Measurements from ENCODE around the gene WFDC6. TPM values are rescaled to one million over a fixed set of nuclear protein-coding genes. Genes with fewer than 3 reads are reported as not detected.

The WFDC6 gene
- total and polyA plus RNA-seq, 2 donors (not counting 1 experiment from before 2014, with no cell fraction given), result not detected

DNA sequence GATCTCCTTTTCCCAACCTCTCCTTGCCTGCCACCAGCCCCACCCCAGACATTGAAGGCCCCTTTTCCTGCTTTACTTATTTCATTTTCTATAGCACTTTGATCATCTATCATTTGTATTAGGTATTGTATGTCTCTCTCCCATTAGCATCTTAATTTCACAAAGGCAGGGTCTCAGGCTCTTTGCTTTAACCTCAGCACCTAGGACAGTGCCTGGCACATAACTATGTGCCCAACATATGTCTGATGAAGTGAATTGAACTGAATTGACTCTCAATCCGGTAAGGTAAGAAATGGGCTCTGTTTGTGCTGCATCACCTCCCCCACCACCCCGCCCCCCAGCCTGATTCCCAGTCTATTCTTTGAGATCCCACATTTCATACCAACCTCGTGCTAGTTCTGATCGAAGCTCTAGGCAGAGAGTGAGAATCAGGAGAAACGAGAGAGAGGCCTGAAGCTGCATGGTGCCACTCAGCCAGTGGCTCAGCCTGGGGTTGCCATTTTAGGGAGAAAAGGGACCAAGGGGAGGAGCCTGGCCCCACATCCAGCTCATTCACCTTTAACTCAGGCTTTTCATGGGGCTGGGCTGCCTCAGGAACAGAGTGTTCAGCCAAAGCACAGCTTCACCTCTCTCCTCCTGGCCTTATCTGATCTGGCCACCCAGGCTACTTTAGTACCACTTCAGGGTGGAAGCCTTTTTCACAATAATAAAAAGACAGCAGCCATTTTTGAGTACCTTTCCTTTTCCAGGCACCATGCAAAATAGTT is 24.0 kb downstream of the WFDC6 start, which contains the start of gene SPINT3:
Gene SPINT3, minus strand, starts transcription at position 476 of the 767 bp plus-strand sequence. Its CDS starts 14 bp downstream, at position 462.
- H3K9ac ChIP-seq (ENCODE audit: insufficient read depth, low read length), result no peak within 1 kb of the TSS
- H3K36me3 ChIP-seq (ENCODE audit: control insufficient read depth, insufficient read depth, low read length), result no peaks in the 10 kb centered on the region
- no peaks in the 10 kb centered on the region for H3K4me1 ChIP-seq (ENCODE audit: control insufficient read depth, extremely low read depth, insufficient read depth, low read length)
- no peak within 1 kb of the TSS for H2AFZ ChIP-seq (ENCODE audit: low read length)
- no peaks in the 10 kb centered on the region for H3K79me2 ChIP-seq (ENCODE audit: control insufficient read depth, insufficient read depth, low read length)
- TF ChIP-seq, protein P1, sequence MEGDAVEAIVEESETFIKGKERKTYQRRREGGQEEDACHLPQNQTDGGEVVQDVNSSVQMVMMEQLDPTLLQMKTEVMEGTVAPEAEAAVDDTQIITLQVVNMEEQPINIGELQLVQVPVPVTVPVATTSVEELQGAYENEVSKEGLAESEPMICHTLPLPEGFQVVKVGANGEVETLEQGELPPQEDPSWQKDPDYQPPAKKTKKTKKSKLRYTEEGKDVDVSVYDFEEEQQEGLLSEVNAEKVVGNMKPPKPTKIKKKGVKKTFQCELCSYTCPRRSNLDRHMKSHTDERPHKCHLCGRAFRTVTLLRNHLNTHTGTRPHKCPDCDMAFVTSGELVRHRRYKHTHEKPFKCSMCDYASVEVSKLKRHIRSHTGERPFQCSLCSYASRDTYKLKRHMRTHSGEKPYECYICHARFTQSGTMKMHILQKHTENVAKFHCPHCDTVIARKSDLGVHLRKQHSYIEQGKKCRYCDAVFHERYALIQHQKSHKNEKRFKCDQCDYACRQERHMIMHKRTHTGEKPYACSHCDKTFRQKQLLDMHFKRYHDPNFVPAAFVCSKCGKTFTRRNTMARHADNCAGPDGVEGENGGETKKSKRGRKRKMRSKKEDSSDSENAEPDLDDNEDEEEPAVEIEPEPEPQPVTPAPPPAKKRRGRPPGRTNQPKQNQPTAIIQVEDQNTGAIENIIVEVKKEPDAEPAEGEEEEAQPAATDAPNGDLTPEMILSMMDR (conservative IDR thresholded peaks at IDR 0.05 in 1 of 2, IDR thresholded peaks at IDR 0.05 in 1 of 2; ENCODE audit: low read depth in 1 of 2, low read length in 2 of 2), result no peak
- TF ChIP-seq EZH2 (IDR thresholded peaks at IDR 0.05; ENCODE audit: low read length, missing control alignments), result no peak
- no peaks in the 10 kb centered on the region for H4K20me1 ChIP-seq (ENCODE audit: control insufficient read depth, extremely low read depth, insufficient read depth, low read length)
- no peak within 1 kb of the TSS for H3K27ac ChIP-seq (ENCODE audit: insufficient read depth, low read length)
- no peak for DNase-seq (ENCODE audit: low read depth in 2 of 2)
- H3K4me2 ChIP-seq (ENCODE audit: extremely low read depth, insufficient read depth, low read length), result no peak within 1 kb of the TSS
- no peaks in the 10 kb centered on the region for H3K9me3 ChIP-seq (ENCODE audit: control insufficient read depth, insufficient read depth, low read depth, low read length)
- no peak within 1 kb of the TSS for H3K4me3 ChIP-seq (replicated peaks in 1 of 4; ENCODE audit: control extremely low read depth in 1 of 4, insufficient read depth in 1 of 4, low read depth in 3 of 4, low read length in 4 of 4)
- no peaks in the 10 kb centered on the region for H3K27me3 ChIP-seq (ENCODE audit: control insufficient read depth, insufficient read depth, low read length)

DNA sequence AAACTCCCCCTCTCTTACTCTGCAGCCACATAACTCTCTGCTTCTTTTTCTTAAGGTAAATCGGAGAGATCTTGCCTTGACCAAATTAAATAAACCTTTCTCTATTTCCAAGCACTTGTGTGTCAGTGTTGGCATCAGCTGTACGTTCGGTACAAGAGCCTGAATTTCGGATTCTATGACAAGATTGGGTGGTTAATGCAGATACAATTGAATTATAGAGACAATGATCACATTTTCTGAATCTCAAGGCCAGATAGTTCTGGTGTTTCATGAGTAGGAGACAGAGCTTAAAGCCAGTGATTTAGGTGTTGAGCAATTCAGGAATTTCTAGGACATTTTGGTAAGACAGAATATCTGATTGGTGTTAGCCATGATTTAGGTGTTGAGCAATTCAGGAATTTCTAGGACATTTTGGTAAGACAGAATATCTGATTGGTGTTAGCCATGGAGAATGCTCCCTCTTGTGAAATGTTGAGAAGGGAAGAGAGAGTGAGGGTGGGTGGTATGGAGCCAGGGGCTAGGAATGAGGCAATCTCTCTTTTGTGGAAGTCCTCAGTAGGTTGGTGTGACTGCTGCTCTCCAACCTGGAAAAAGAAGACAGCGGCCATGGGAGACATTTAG is 28.9 kb downstream of the WFDC6 start:
- no peak overlapping the region for H2AFZ ChIP-seq (ENCODE audit: low read length)
- no peak overlapping the region for H3K9ac ChIP-seq (ENCODE audit: insufficient read depth, low read length)
- no peaks in the 10 kb centered on the region for H3K27me3 ChIP-seq (ENCODE audit: control insufficient read depth, insufficient read depth, low read length)
- H3K9me3 ChIP-seq (ENCODE audit: control insufficient read depth, insufficient read depth, low read depth, low read length), result no peaks in the 10 kb centered on the region
- H3K4me3 ChIP-seq (replicated peaks in 1 of 4; ENCODE audit: control extremely low read depth in 1 of 4, insufficient read depth in 1 of 4, low read depth in 3 of 4, low read length in 4 of 4), result no peak overlapping the region
- H3K27ac ChIP-seq (ENCODE audit: insufficient read depth, low read length), result no peak overlapping the region
- no peaks in the 10 kb centered on the region for H4K20me1 ChIP-seq (ENCODE audit: control insufficient read depth, extremely low read depth, insufficient read depth, low read length)
- H3K36me3 ChIP-seq (ENCODE audit: control insufficient read depth, insufficient read depth, low read length), result no peaks in the 10 kb centered on the region
- TF ChIP-seq EZH2 (IDR thresholded peaks at IDR 0.05; ENCODE audit: low read length, missing control alignments), result no peak
- TF ChIP-seq, protein P1 (conservative IDR thresholded peaks at IDR 0.05 in 1 of 2, IDR thresholded peaks at IDR 0.05 in 1 of 2; ENCODE audit: low read depth in 1 of 2, low read length in 2 of 2), result no peak
- H3K79me2 ChIP-seq (ENCODE audit: control insufficient read depth, insufficient read depth, low read length), result no peaks in the 10 kb centered on the region
- H3K4me1 ChIP-seq (ENCODE audit: control insufficient read depth, extremely low read depth, insufficient read depth, low read length), result no peaks in the 10 kb centered on the region
- H3K4me2 ChIP-seq (ENCODE audit: extremely low read depth, insufficient read depth, low read length), result no peak overlapping the region
- no peak for DNase-seq (ENCODE audit: low read depth in 2 of 2)

DNA sequence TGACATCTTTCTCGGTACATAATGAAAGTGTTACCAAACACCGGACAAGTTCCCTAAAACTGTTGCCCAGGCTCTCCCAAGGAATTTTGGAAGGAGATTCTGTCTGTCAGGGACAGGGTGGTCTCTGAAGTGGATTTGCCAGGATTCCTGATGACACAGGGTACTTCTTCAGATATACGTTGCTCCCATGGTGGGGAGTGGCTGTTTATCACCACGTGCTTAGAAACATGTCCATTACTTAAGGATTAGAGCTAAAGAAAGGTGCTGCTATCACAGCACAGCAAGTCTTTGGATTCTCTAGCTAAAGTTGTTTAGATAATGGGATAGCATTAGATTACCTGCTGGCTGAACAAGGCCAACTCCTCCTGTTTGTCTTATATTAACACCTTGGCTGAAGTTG is 30.2 kb downstream of the WFDC6 start:
- Histone ChIP-seq H3K79me2 (ENCODE audit: control insufficient read depth, insufficient read depth, low read length) (no peaks in the 10 kb centered on the region), H3K27ac (ENCODE audit: insufficient read depth, low read length) (no peak overlapping the region), H3K36me3 (ENCODE audit: control insufficient read depth, insufficient read depth, low read length) (no peaks in the 10 kb centered on the region), H3K4me3 (replicated peaks in 1 of 4; ENCODE audit: control extremely low read depth in 1 of 4, insufficient read depth in 1 of 4, low read depth in 3 of 4, low read length in 4 of 4) (no peak overlapping the region), H3K4me2 (ENCODE audit: extremely low read depth, insufficient read depth, low read length) (no peak overlapping the region), H3K9me3 (ENCODE audit: control insufficient read depth, insufficient read depth, low read depth, low read length) (no peaks in the 10 kb centered on the region), H3K9ac (ENCODE audit: insufficient read depth, low read length) (no peak overlapping the region), H3K4me1 (ENCODE audit: control insufficient read depth, extremely low read depth, insufficient read depth, low read length) (no peaks in the 10 kb centered on the region), H3K27me3 (ENCODE audit: control insufficient read depth, insufficient read depth, low read length) (no peaks in the 10 kb centered on the region), H4K20me1 (ENCODE audit: control insufficient read depth, extremely low read depth, insufficient read depth, low read length) (no peaks in the 10 kb centered on the region), H2AFZ (ENCODE audit: low read length) (no peak overlapping the region)
- no peak for DNase-seq (ENCODE audit: low read depth in 2 of 2)
- TF ChIP-seq EZH2 (IDR thresholded peaks at IDR 0.05; ENCODE audit: low read length, missing control alignments), result no peak
- TF ChIP-seq, protein P1 (conservative IDR thresholded peaks at IDR 0.05 in 1 of 2, IDR thresholded peaks at IDR 0.05 in 1 of 2; ENCODE audit: low read depth in 1 of 2, low read length in 2 of 2), result no peak
